Esophagus muscularis mucosa (tissue), 4 donors: ENCODE measurements around the gene SNAPC3. TPM values are rescaled to one million over a fixed set of nuclear protein-coding genes. Genes with fewer than 3 reads are reported as not detected.

Experiments used
- DNase-seq: peaks from one replicate; pipeline ENCODE4 v3.0.0-alpha.2; 2017; ENCODE audit errors: extremely low spot score
- H3K27ac ChIP-seq, 4 donors: fragments of 200-600 bp; sonication (generic); replicated peaks in 1 of 4; 1 replicate in 3 of 4; 2 replicates in 1 of 4; pipeline ENCODE4 v1.5.1; 2016 to 2019; ENCODE audit warnings: mild to moderate bottlenecking in 1 of 4
- H3K27me3 ChIP-seq, 4 donors: fragments of 200-600 bp; sonication (generic); one replicate each; pipeline versions ENCODE4 v1.5.1 to v1.6.0; 2016 to 2019
- H3K36me3 ChIP-seq, 4 donors: fragments of 200-600 bp; sonication (generic); one replicate each; pipeline ENCODE4 v1.5.1; 2016 to 2019
- H3K4me1 ChIP-seq, 4 donors: fragments of 200-600 bp; sonication (generic); one replicate each; pipeline ENCODE4 v1.5.1; 2016 to 2019
- H3K4me3 ChIP-seq, 4 donors: fragments of 200-600 bp; sonication (generic); 1 replicate in 2 of 4; 2 replicates in 2 of 4; pipeline ENCODE4 v1.5.1; 2016 to 2019; ENCODE audit warnings: mild to moderate bottlenecking in 4 of 4, moderate library complexity in 1 of 4
- H3K9me3 ChIP-seq, 4 donors: fragments of 200-600 bp; sonication (generic); 1 replicate in 3 of 4; 2 replicates in 1 of 4; pipeline ENCODE4 v1.5.1; 2016 to 2019
- EP300 ChIP-seq: sonication (generic); formaldehyde crosslinking; IDR thresholded peaks from one replicate; pipeline ENCODE4 v1.6.1; 2017; ENCODE audit warnings: antibody characterized with exemption
- POLR2A ChIP-seq: fragments of 450-650 bp; IDR thresholded peaks from one replicate; pipeline ENCODE4 v1.6.1; 2017; ENCODE audit warnings: antibody characterized with exemption, moderate library complexity, mild to moderate bottlenecking, low read depth
- POLR2AphosphoS5 ChIP-seq, 2 donors: sonication (generic); formaldehyde crosslinking; IDR thresholded peaks; one replicate each; pipeline ENCODE4 v1.6.1; 2017; ENCODE audit warnings: antibody characterized with exemption in 2 of 2
- WGBS: methylation state at CpG from one replicate; pipeline ENCODE4 v1.1.5; 2018; 5-methylcytosine and 5-hydroxymethylcytosine counted together
- intact Hi-C: fragments of 100-400 bp; cut with DNase I; formaldehyde crosslinking; loops from one replicate; pipeline ENCODE4 v1.15.1; 2023
- total RNA-seq, 4 donors: library from RNA; depleted of rRNA; stranded (reverse); fragments of >200 nt; gene quantifications; one replicate each; pipeline versions ENCODE4 v1.1.0 to v1.2.1, GENCODE V29; 2016
- TF ChIP-seq, protein P1 (sequence below), 3 experiments: fragments of 200-600 bp in 2 of 3; fragments of 450-650 bp in 1 of 3; sonication (generic) in 2 of 3; IDR thresholded peaks; one replicate each; pipeline ENCODE4 v1.5.1; 2017 to 2019; ENCODE audit warnings: antibody characterized with exemption in 3 of 3, mild to moderate bottlenecking in 2 of 3, moderate library complexity in 1 of 3

The SNAPC3 gene
- total RNA-seq, 4 donors from 2014 or later = 26.3 to 38.8 (median 34.6) TPM

DNA sequence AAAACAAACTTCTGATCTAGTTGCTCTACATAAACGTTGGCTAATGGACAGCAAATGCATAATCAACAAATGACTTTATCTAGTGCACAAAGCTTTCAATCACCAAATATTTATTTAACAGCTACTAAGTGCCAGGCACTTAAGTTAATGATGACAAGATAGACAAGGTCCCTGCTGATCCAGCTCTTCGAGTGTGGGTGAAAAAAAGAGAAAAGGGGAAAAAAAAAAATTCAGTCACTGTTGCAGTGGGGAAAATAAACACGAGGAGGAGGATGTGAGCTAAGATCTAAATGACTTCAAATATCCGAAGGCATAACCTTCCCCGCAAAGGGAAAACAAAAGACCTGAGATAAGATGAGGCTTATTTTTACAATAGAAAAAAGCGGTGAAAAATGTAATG, 78.5 kb downstream of the SNAPC3 start:
- peaks cover 8 to 49% (median 24%) of the 10 kb centered on the region in 4 donors for H3K36me3 ChIP-seq
- H3K27ac ChIP-seq = no peak overlapping the region
- intact Hi-C loops = no loop called here
- TF ChIP-seq, protein P1, sequence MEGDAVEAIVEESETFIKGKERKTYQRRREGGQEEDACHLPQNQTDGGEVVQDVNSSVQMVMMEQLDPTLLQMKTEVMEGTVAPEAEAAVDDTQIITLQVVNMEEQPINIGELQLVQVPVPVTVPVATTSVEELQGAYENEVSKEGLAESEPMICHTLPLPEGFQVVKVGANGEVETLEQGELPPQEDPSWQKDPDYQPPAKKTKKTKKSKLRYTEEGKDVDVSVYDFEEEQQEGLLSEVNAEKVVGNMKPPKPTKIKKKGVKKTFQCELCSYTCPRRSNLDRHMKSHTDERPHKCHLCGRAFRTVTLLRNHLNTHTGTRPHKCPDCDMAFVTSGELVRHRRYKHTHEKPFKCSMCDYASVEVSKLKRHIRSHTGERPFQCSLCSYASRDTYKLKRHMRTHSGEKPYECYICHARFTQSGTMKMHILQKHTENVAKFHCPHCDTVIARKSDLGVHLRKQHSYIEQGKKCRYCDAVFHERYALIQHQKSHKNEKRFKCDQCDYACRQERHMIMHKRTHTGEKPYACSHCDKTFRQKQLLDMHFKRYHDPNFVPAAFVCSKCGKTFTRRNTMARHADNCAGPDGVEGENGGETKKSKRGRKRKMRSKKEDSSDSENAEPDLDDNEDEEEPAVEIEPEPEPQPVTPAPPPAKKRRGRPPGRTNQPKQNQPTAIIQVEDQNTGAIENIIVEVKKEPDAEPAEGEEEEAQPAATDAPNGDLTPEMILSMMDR (IDR thresholded peaks at IDR 0.05) = no peak
- TF ChIP-seq POLR2A (no peak), EP300 (no peak), POLR2AphosphoS5 (IDR thresholded peaks at IDR 0.05) (no peak)
- H3K27me3 ChIP-seq = no peaks in the 10 kb centered on the region
- H3K9me3 ChIP-seq = no peaks in the 10 kb centered on the region
- no peak for DNase-seq
- 61% methylated on average over 6 of the region's 6 CpGs for WGBS
- H3K4me3 ChIP-seq = no peak overlapping the region
- H3K4me1 ChIP-seq = peaks cover 0 to 6% (median under 1%) of the 10 kb centered on the region in 4 donors

DNA sequence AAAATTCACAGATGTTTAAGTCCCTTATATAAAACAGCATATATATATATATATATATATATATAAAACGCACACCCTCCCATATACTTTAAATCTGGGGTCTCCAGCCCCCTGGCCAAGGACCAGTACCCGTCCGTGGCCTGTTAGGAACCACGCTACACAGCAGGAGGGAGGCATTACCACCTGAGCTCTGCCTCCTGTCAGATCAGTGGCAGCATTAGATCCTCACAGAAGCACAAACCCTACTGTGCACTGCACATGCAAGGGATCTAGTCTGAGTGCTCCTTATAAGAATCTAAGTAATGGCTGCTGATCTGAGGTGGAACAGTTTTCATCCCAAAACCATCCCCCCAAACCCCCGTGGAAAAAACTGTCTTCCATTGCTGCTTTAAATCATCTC, 79.1 kb downstream of the SNAPC3 start:
- H3K27ac ChIP-seq = no peak overlapping the region
- H3K4me3 ChIP-seq = no peak overlapping the region
- TF ChIP-seq EP300 (no peak), POLR2A (no peak), POLR2AphosphoS5 (IDR thresholded peaks at IDR 0.05) (no peak)
- TF ChIP-seq, protein P1 (IDR thresholded peaks at IDR 0.05) = no peak
- H3K9me3 ChIP-seq = no peaks in the 10 kb centered on the region
- DNase-seq = no peak
- peaks cover 0 to 6% (median 0%) of the 10 kb centered on the region in 4 donors for H3K4me1 ChIP-seq
- peaks cover 8 to 55% (median 28%) of the 10 kb centered on the region in 4 donors for H3K36me3 ChIP-seq
- H3K27me3 ChIP-seq = no peaks in the 10 kb centered on the region
- intact Hi-C loops = no loop called here
- WGBS = 87% methylated on average over 5 of the region's 5 CpGs

GRCh38 chr9:15505921-15506320, 83.2 kb downstream of the SNAPC3 start:
- Histone ChIP-seq H3K4me1 (peaks cover 7 to 25% (median 21%) of the 10 kb centered on the region in 4 donors), H3K36me3 (peaks cover 8 to 60% (median 30%) of the 10 kb centered on the region in 4 donors), H3K27ac (no peak overlapping the region), H3K4me3 (no peak overlapping the region), H3K9me3 (no peaks in the 10 kb centered on the region), H3K27me3 (no peaks in the 10 kb centered on the region)
- no peak for DNase-seq
- 74% methylated on average over 3 of the region's 3 CpGs for WGBS
- intact Hi-C loops = no loop called here
- no peak for TF ChIP-seq POLR2AphosphoS5 (IDR thresholded peaks at IDR 0.05)
- no peak for TF ChIP-seq EP300
- TF ChIP-seq POLR2A = no peak
- TF ChIP-seq, protein P1 (IDR thresholded peaks at IDR 0.05) = no peak

- Histone ChIP-seq H3K4me3 (peak overlapping the region; percentile 87 to 99 (median 96)), H3K4me1 (peaks cover 13 to 32% (median 27%) of the 10 kb centered on the region in 4 donors), H3K27ac (peak overlapping the region; percentile 85 to 96 (median 94)), H3K9me3 (no peaks in the 10 kb centered on the region), H3K27me3 (no peaks in the 10 kb centered on the region), H3K36me3 (peaks cover 0 to 27% (median 16%) of the 10 kb centered on the region in 4 donors)
- intact Hi-C loops = loop anchor here (2.0 kb wide), 1 partner anchor 43 kb away; the partner anchor contains the start of gene CCDC171
- TF ChIP-seq POLR2AphosphoS5 (IDR thresholded peaks at IDR 0.05) (no peak), POLR2A (no peak), EP300 (no peak)
- TF ChIP-seq, protein P1 (IDR thresholded peaks at IDR 0.05) = no peak
- 1% methylated on average over 43 of the region's 76 CpGs for WGBS
- DNase-seq = no peak
These were observed 87.5 kb downstream of the SNAPC3 start for GRCh38 chr9:15509931-15510788.
